Endothelial cell of umbilical vein (primary cell): ENCODE measurements around the gene OCA2. TPM values are rescaled to one million over a fixed set of nuclear protein-coding genes. Genes with fewer than 3 reads are reported as not detected.

Source experiments
- BruUV-seq: library from RNA; stranded (reverse); fragments of 400-500 nt; replicated peaks from 2 replicates; lab custom pipeline; 2021; lab: Mats Ljungman, UMichigan
- CTCF ChIA-PET: fragments of 300-600, 350-600 bp; sonication (Branson Sonifier 250); formaldehyde crosslinking; loops from one replicate; lab custom pipeline; 2021; ENCODE audit warnings: antibody characterized with exemption, inconsistent platforms; lab: Charles Lee
- POLR2A ChIA-PET: fragments of 300-600, 350-600 bp; sonication (Branson Sonifier 250); formaldehyde crosslinking; loops from one replicate; lab custom pipeline; 2021; ENCODE audit warnings: antibody characterized with exemption, inconsistent platforms; lab: Charles Lee
- DNase-seq: peaks from one replicate; pipeline ENCODE4 v3.0.0-alpha.2; 2011; ENCODE audit warnings: low read depth, low spot score
- FAIRE-seq: peaks from 2 replicates; lab custom pipeline; 2011; peaks lifted over from hg19 to GRCh38; lab: Jason Lieb, UNC
- H2AFZ ChIP-seq: 2 replicates; pipeline ENCODE4 v1.6.0; 2012; ENCODE audit warnings: low read depth, low read length, control low read depth, inconsistent platforms
- H3K27ac ChIP-seq: 2 replicates; pipeline ENCODE4 v1.5.1; 2011; ENCODE audit warnings: low read depth, mild to moderate bottlenecking, control low read depth, low read length, moderate library complexity; ENCODE audit not compliant: insufficient read depth
- H3K27me3 ChIP-seq, 2 experiments: 2 replicates each; pipeline versions ENCODE4 v1.6.0 to v1.6.1; 2011; ENCODE audit warnings: low read length in 2 of 2, mixed read lengths in 1 of 2; ENCODE audit not compliant: control insufficient read depth in 2 of 2, insufficient read depth in 2 of 2
- H3K36me3 ChIP-seq, 2 experiments: 2 replicates in 1 of 2; 3 replicates in 1 of 2; pipeline ENCODE4 v1.5.1; 2011; ENCODE audit warnings: low read length in 2 of 2, mild to moderate bottlenecking in 1 of 2, moderate library complexity in 1 of 2; ENCODE audit not compliant: control insufficient read depth in 2 of 2, insufficient read depth in 2 of 2; ENCODE audit errors: extremely low read depth in 1 of 2
- H3K4me1 ChIP-seq: 3 replicates; pipeline ENCODE4 v1.5.1; 2011; ENCODE audit warnings: mild to moderate bottlenecking, low read length; ENCODE audit not compliant: control insufficient read depth, insufficient read depth; ENCODE audit errors: extremely low read depth
- H3K4me2 ChIP-seq: 2 replicates; pipeline ENCODE4 v1.6.1; 2011; ENCODE audit warnings: low read length, control low read depth, mixed read lengths; ENCODE audit not compliant: insufficient read depth
- H3K4me3 ChIP-seq, 3 experiments: fragments of 200-600 bp in 1 of 3; sonication (generic), shearing (Covaris generic) in 1 of 3; replicated peaks in 1 of 3; 2 replicates each; pipeline ENCODE4 v1.5.1; 2011 to 2016; ENCODE audit warnings: control low read depth in 3 of 3, low read length in 3 of 3, mild to moderate bottlenecking in 2 of 3, inconsistent platforms in 1 of 3, low read depth in 1 of 3, moderate library complexity in 1 of 3; ENCODE audit not compliant: insufficient read depth in 1 of 3
- H3K79me2 ChIP-seq: 2 replicates; pipeline ENCODE4 v1.6.0; 2012; ENCODE audit warnings: low read length, inconsistent platforms; ENCODE audit not compliant: control insufficient read depth, insufficient read depth
- H3K9ac ChIP-seq: replicated peaks from 2 replicates; pipeline ENCODE3; 2011; ENCODE audit warnings: low read length, control low read depth; ENCODE audit not compliant: insufficient read depth; ENCODE audit errors: extremely low read depth
- H3K9me1 ChIP-seq: replicated peaks from 3 replicates; pipeline ENCODE4 v1.6.0; 2011; ENCODE audit warnings: mild to moderate bottlenecking, low read length; ENCODE audit not compliant: control insufficient read depth, insufficient read depth; ENCODE audit errors: extremely low read depth
- H3K9me3 ChIP-seq: replicated peaks from 2 replicates; pipeline ENCODE4 v1.5.1; 2012; ENCODE audit warnings: low read length, inconsistent platforms; ENCODE audit not compliant: control insufficient read depth, insufficient read depth
- H4K20me1 ChIP-seq: replicated peaks from 2 replicates; pipeline ENCODE3; 2011; ENCODE audit warnings: mild to moderate bottlenecking, low read length; ENCODE audit not compliant: control insufficient read depth, insufficient read depth; ENCODE audit errors: extremely low read depth
- EZH2 ChIP-seq: IDR thresholded peaks from 2 replicates; pipeline ENCODE4 v1.6.1; 2012; ENCODE audit warnings: borderline replicate concordance, low read depth, mild to moderate bottlenecking, moderate library complexity, low read length, inconsistent platforms; ENCODE audit not compliant: severe bottlenecking
- FOS ChIP-seq: IDR thresholded peaks from 2 replicates; pipeline ENCODE4 v1.6.1; 2011; ENCODE audit warnings: mild to moderate bottlenecking, low read length, moderate library complexity, borderline replicate concordance; ENCODE audit not compliant: insufficient read depth
- GATA2 ChIP-seq: IDR thresholded peaks from 2 replicates; pipeline ENCODE4 v1.7.0; 2011; ENCODE audit warnings: low read depth, mild to moderate bottlenecking, moderate library complexity, mixed read lengths, low read length; ENCODE audit not compliant: insufficient read length, insufficient read depth
- JUN ChIP-seq: IDR thresholded peaks from 2 replicates; pipeline ENCODE4 v1.6.1; 2011; ENCODE audit warnings: borderline replicate concordance, low read depth; ENCODE audit not compliant: insufficient read length, insufficient read depth
- MYC ChIP-seq: IDR thresholded peaks from one replicate; pipeline ENCODE4 v1.6.1; 2011; ENCODE audit warnings: mild to moderate bottlenecking, low read depth, low read length
- POLR2A ChIP-seq: IDR thresholded peaks from 2 replicates; pipeline ENCODE4 v1.6.1; 2012; ENCODE audit warnings: low read depth, mild to moderate bottlenecking, control low read depth, low read length
- POLR2AphosphoS5 ChIP-seq: IDR thresholded peaks from 2 replicates; pipeline ENCODE4 v1.6.1; 2012; ENCODE audit warnings: low read depth, mild to moderate bottlenecking, control low read depth, low read length, moderate library complexity; ENCODE audit not compliant: insufficient read depth
- dilution Hi-C: fragments of 300-500 bp; cut with MboI; formaldehyde crosslinking; loops from one replicate; pipeline ENCODE4 v1.15.0; 2019; ENCODE audit warnings: low sequenced_read_pairs; ENCODE audit not compliant: extremely low pct_ligation_motif_present
- intact Hi-C: fragments of 100-400 bp; cut with micrococcal nuclease; formaldehyde crosslinking; loops from one replicate; pipeline ENCODE4 v1.10.0; 2022
- polyA plus RNA-seq, 4 experiments: library from polyadenylated mRNA; depleted of rRNA in 3 of 4; stranded (reverse) in 3 of 4; unstranded in 1 of 4; fragments of >200 nt; gene quantifications; 2 replicates each; pipeline versions ENCODE4 v1.2.1 to v1.2.3, GENCODE V29; 2011 to 2012; ENCODE audit warnings: missing spikeins in 1 of 4
- total RNA-seq: library from RNA; stranded (reverse); gene quantifications from 2 replicates; pipeline ENCODE4 v1.2.3, GENCODE V29; 2021
- TF ChIP-seq, protein P1 (sequence below): IDR thresholded peaks from 2 replicates; pipeline ENCODE4 v1.6.1; 2011; ENCODE audit not compliant: insufficient read depth, insufficient read length
- TF ChIP-seq, protein P2 (sequence below), 2 donors: IDR thresholded peaks; 1 replicate in 1 of 2; 2 replicates in 1 of 2; pipeline ENCODE4 v1.5.1; 2011; ENCODE audit warnings: low read length in 2 of 2, mild to moderate bottlenecking in 2 of 2, moderate library complexity in 2 of 2, control low read depth in 1 of 2, inconsistent platforms in 1 of 2, low read depth in 1 of 2; ENCODE audit not compliant: insufficient read depth in 1 of 2; ENCODE audit errors: extremely low read depth in 1 of 2

Gene OCA2
- total and polyA plus RNA-seq, 2 donors (not counting 3 experiments of a cell fraction or from before 2014, with no cell fraction given), result not detected

DNA sequence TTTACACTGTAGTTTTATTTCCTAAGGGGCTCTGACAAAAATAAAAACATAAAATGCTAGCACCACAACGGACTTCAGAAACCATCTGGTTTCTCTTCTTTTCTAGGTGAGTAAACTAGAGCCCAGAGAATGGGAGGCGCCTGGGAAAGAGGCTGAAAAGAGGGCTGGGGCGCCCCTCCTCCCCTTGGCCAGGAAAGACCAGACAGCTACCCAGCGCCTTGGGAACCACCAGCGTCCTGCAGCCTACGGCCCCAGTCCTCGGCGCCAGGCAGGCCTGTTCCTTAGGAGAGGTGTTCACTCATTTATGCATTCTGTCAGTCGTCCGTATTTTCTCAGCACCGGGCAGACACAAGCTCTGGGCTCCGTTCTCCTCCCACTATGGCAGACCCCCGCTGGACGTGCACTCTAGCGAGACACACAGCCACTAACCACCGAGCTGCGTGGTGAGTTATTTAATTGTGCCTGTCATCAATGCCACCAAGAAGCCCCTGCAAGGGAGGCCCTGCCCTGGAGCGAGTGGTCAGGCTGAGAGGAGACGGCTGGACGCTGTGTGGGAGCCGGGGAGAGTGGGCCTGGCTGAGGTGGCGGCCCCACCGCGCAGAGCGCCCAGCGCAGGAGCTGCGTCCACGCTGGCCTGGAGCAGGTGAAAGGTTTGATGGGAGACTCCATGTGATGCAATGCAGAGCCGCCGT lies 294.4 kb downstream of the OCA2 start:
- dilution Hi-C loops, result no loop called here
- ChIA-PET CTCF (no interaction called here), POLR2A (no interaction called here)
- Histone ChIP-seq H3K4me2 (no peak overlapping the region), H3K27ac (no peak overlapping the region), H3K9ac (no peak overlapping the region), H3K79me2 (no peaks in the 10 kb centered on the region), H3K27me3 (no peaks in the 10 kb centered on the region), H4K20me1 (no peaks in the 10 kb centered on the region), H3K4me3 (no peak overlapping the region), H3K36me3 (no peaks in the 10 kb centered on the region), H3K4me1 (no peaks in the 10 kb centered on the region), H2AFZ (no peak overlapping the region), H3K9me3 (peaks cover 2% of the 10 kb centered on the region), H3K9me1 (no peaks in the 10 kb centered on the region)
- BruUV-seq, result no TSS peak
- FAIRE-seq, result no peak
- intact Hi-C loops, result no loop called here
- DNase-seq, result no peak
- TF ChIP-seq, protein P1, sequence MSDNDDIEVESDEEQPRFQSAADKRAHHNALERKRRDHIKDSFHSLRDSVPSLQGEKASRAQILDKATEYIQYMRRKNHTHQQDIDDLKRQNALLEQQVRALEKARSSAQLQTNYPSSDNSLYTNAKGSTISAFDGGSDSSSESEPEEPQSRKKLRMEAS, result no peak
- TF ChIP-seq GATA2, result no peak
- TF ChIP-seq JUN, result no peak
- no peak for TF ChIP-seq EZH2
- no peak for TF ChIP-seq POLR2AphosphoS5
- TF ChIP-seq MYC, result no peak
- no peak for TF ChIP-seq FOS

DNA sequence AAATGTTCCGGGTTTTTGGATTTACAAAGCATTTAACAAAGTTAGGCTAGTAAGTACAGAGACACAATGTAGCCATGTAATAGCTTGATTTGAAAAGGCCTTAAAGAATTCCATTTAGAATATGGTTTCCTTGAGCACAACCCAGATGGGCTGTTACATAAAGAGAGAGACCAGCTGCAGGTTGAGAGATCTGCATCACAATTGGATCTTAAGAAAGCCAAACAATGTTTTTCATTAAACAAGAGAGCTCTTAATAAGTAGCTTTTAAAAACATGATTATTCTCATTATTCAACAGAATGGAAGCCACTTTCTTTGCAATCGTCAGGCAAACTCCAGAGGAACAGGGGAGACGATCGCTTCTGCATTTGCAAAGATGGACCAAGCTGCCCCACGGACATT lies 300.3 kb downstream of the OCA2 start:
- no peak for TF ChIP-seq POLR2AphosphoS5
- no peak for TF ChIP-seq POLR2A
- no peak for TF ChIP-seq MYC
- TF ChIP-seq, protein P2, sequence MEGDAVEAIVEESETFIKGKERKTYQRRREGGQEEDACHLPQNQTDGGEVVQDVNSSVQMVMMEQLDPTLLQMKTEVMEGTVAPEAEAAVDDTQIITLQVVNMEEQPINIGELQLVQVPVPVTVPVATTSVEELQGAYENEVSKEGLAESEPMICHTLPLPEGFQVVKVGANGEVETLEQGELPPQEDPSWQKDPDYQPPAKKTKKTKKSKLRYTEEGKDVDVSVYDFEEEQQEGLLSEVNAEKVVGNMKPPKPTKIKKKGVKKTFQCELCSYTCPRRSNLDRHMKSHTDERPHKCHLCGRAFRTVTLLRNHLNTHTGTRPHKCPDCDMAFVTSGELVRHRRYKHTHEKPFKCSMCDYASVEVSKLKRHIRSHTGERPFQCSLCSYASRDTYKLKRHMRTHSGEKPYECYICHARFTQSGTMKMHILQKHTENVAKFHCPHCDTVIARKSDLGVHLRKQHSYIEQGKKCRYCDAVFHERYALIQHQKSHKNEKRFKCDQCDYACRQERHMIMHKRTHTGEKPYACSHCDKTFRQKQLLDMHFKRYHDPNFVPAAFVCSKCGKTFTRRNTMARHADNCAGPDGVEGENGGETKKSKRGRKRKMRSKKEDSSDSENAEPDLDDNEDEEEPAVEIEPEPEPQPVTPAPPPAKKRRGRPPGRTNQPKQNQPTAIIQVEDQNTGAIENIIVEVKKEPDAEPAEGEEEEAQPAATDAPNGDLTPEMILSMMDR (IDR thresholded peaks at IDR 0.05; ENCODE audit: extremely low read depth in 1 of 2, insufficient read depth in 1 of 2, low read depth in 1 of 2, low read length in 2 of 2), result no peak
- no peak for TF ChIP-seq FOS
- Histone ChIP-seq H2AFZ (no peak overlapping the region), H3K27me3 (no peaks in the 10 kb centered on the region), H3K9me1 (no peaks in the 10 kb centered on the region), H3K4me2 (no peak overlapping the region), H3K4me1 (no peaks in the 10 kb centered on the region), H4K20me1 (no peaks in the 10 kb centered on the region), H3K4me3 (no peak overlapping the region), H3K36me3 (no peaks in the 10 kb centered on the region), H3K79me2 (no peaks in the 10 kb centered on the region), H3K9ac (no peak overlapping the region), H3K27ac (no peak overlapping the region), H3K9me3 (peaks cover 6% of the 10 kb centered on the region)
- no TSS peak for BruUV-seq
- CTCF ChIA-PET, result no interaction called here
- POLR2A ChIA-PET, result no interaction called here
- DNase-seq (no peak), FAIRE-seq (no peak)
- dilution Hi-C loops, result no loop called here
- intact Hi-C loops, result no loop called here
